ENCODE results near the gene SLIT1.

The SLIT1 gene

GRCh38 chr10:97056003-97056630 lies 129.6 kb downstream of the SLIT1 start:
- no peaks in the 10 kb centered on the region for H3K27me3 ChIP-seq (ENCODE audit: insufficient read depth, poor library complexity, severe bottlenecking)
- no peaks in the 10 kb centered on the region for H3K36me3 ChIP-seq (ENCODE audit: low read depth)
- no peak for ATAC-seq (ENCODE audit: low read depth)
- no peaks in the 10 kb centered on the region for H3K9me3 ChIP-seq (ENCODE audit: severe bottlenecking)
- H3K27ac ChIP-seq (ENCODE audit: poor library complexity, severe bottlenecking) = no peak overlapping the region
- H3K4me1 ChIP-seq (ENCODE audit: insufficient read depth, poor library complexity, severe bottlenecking) = no peaks in the 10 kb centered on the region
- H3K4me3 ChIP-seq (ENCODE audit: severe bottlenecking) = no peak overlapping the region
- TF ChIP-seq CTCF (IDR thresholded peaks at IDR 0.05; ENCODE audit: poor library complexity, severe bottlenecking) = no peak
- no peak for DNase-seq (ENCODE audit: low spot score)

DNA sequence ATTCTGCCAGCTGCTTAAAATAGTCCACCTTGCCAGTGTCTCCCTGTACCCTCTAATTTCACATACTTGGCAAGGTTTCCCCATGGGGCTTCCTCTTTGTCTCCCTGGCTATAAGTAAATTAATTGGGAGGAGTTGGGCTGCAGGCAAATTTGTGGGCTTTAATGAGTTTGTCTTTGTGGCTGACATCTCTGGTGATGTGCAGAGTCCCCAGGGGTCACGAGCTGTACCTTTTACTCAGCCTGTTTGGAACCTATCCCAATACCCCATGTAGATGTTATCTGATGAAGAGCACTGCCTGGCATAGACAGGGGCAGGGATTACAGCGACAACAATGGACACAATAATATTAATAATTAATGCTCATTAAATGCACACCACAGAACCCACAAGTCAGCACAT lies 132.5 kb downstream of the SLIT1 start:
- Histone ChIP-seq H3K9me3 (ENCODE audit: severe bottlenecking) (no peaks in the 10 kb centered on the region), H3K36me3 (ENCODE audit: low read depth) (no peaks in the 10 kb centered on the region), H3K4me1 (ENCODE audit: insufficient read depth, poor library complexity, severe bottlenecking) (no peaks in the 10 kb centered on the region), H3K27me3 (ENCODE audit: insufficient read depth, poor library complexity, severe bottlenecking) (no peaks in the 10 kb centered on the region), H3K4me3 (ENCODE audit: severe bottlenecking) (no peak overlapping the region), H3K27ac (ENCODE audit: poor library complexity, severe bottlenecking) (no peak overlapping the region)
- no peak for TF ChIP-seq CTCF (IDR thresholded peaks at IDR 0.05; ENCODE audit: poor library complexity, severe bottlenecking)
- DNase-seq (ENCODE audit: low spot score) = no peak
- ATAC-seq (ENCODE audit: low read depth) = no peak

GRCh38 chr10:97050956-97051496 lies 134.7 kb downstream of the SLIT1 start:
- H3K27me3 ChIP-seq (ENCODE audit: insufficient read depth, poor library complexity, severe bottlenecking) = no peaks in the 10 kb centered on the region
- H3K9me3 ChIP-seq (ENCODE audit: severe bottlenecking) = no peaks in the 10 kb centered on the region
- DNase-seq (ENCODE audit: low spot score) (no peak), ATAC-seq (ENCODE audit: low read depth) (no peak)
- no peak overlapping the region for H3K27ac ChIP-seq (ENCODE audit: poor library complexity, severe bottlenecking)
- no peaks in the 10 kb centered on the region for H3K4me1 ChIP-seq (ENCODE audit: insufficient read depth, poor library complexity, severe bottlenecking)
- H3K4me3 ChIP-seq (ENCODE audit: severe bottlenecking) = no peak overlapping the region
- no peak for TF ChIP-seq CTCF (IDR thresholded peaks at IDR 0.05; ENCODE audit: poor library complexity, severe bottlenecking)
- H3K36me3 ChIP-seq (ENCODE audit: low read depth) = no peaks in the 10 kb centered on the region

GRCh38 chr10:97050205-97050745 lies 135.5 kb downstream of the SLIT1 start:
- Histone ChIP-seq H3K36me3 (ENCODE audit: low read depth) (no peaks in the 10 kb centered on the region), H3K27me3 (ENCODE audit: insufficient read depth, poor library complexity, severe bottlenecking) (no peaks in the 10 kb centered on the region), H3K4me3 (ENCODE audit: severe bottlenecking) (no peak overlapping the region), H3K27ac (ENCODE audit: poor library complexity, severe bottlenecking) (no peak overlapping the region), H3K4me1 (ENCODE audit: insufficient read depth, poor library complexity, severe bottlenecking) (no peaks in the 10 kb centered on the region), H3K9me3 (ENCODE audit: severe bottlenecking) (no peaks in the 10 kb centered on the region)
- DNase-seq (ENCODE audit: low spot score) (no peak), ATAC-seq (ENCODE audit: low read depth) (no peak)
- TF ChIP-seq CTCF (IDR thresholded peaks at IDR 0.05; ENCODE audit: poor library complexity, severe bottlenecking) = no peak

- Histone ChIP-seq H3K9me3 (ENCODE audit: severe bottlenecking) (no peaks in the 10 kb centered on the region), H3K4me1 (ENCODE audit: insufficient read depth, poor library complexity, severe bottlenecking) (no peaks in the 10 kb centered on the region), H3K27ac (ENCODE audit: poor library complexity, severe bottlenecking) (no peak overlapping the region), H3K36me3 (ENCODE audit: low read depth) (no peaks in the 10 kb centered on the region), H3K27me3 (ENCODE audit: insufficient read depth, poor library complexity, severe bottlenecking) (no peaks in the 10 kb centered on the region), H3K4me3 (ENCODE audit: severe bottlenecking) (no peak overlapping the region)
- ATAC-seq (ENCODE audit: low read depth) (no peak), DNase-seq (ENCODE audit: low spot score) (no peak)
- TF ChIP-seq CTCF (IDR thresholded peaks at IDR 0.05; ENCODE audit: poor library complexity, severe bottlenecking) = no peak
These were observed 136.1 kb downstream of the SLIT1 start for GRCh38 chr10:97049670-97050069.

Measured in RWPE2 (cell line).